Glutamatergic neuron (in vitro differentiated cells): ENCODE measurements around the gene C17orf113. TPM values are rescaled to one million over a fixed set of nuclear protein-coding genes. Genes with fewer than 3 reads are reported as not detected.

Experiments used
- DNase-seq: peaks from one replicate; pipeline ENCODE4 v3.0.0; 2022
- H3K27ac Mint-ChIP-seq: one replicate; pipeline ENCODE4 v1.8.0; 2020; ENCODE audit warnings: mild to moderate bottlenecking, mixed read lengths, inconsistent platforms; ENCODE audit not compliant: unreplicated experiment
- H3K27me3 Mint-ChIP-seq: one replicate; pipeline ENCODE4 v1.8.0; 2020; ENCODE audit warnings: mild to moderate bottlenecking, moderate library complexity, mixed read lengths, inconsistent platforms; ENCODE audit not compliant: unreplicated experiment
- H3K36me3 Mint-ChIP-seq: one replicate; pipeline ENCODE4 v1.8.0; 2020; ENCODE audit warnings: mild to moderate bottlenecking, mixed read lengths, inconsistent platforms; ENCODE audit not compliant: unreplicated experiment
- H3K4me1 Mint-ChIP-seq: one replicate; pipeline ENCODE4 v1.8.0; 2020; ENCODE audit warnings: mild to moderate bottlenecking, low read depth, mixed read lengths, inconsistent platforms; ENCODE audit not compliant: unreplicated experiment
- H3K4me3 Mint-ChIP-seq: one replicate; pipeline ENCODE4 v1.8.0; 2020; ENCODE audit warnings: mild to moderate bottlenecking, mixed read lengths, inconsistent platforms; ENCODE audit not compliant: unreplicated experiment
- H3K9me3 Mint-ChIP-seq: one replicate; pipeline ENCODE4 v1.8.0; 2020; ENCODE audit warnings: mild to moderate bottlenecking, moderate library complexity, mixed read lengths, inconsistent platforms; ENCODE audit not compliant: unreplicated experiment
- CTCF ChIP-seq: fragments of 200-600 bp; sonication (generic); IDR thresholded peaks from one replicate; pipeline ENCODE4 v1.5.0; 2021; ENCODE audit not compliant: partially characterized antibody, unreplicated experiment
- total RNA-seq: library from RNA; stranded (reverse); fragmentation: NEBNext Ultra II Directional; extraction: Animal tissue kit (Norgen Biotek cat#: 25700); gene quantifications from one replicate; pipeline ENCODE4 v1.2.1, GENCODE V29; 2021; ENCODE audit not compliant: unreplicated experiment

Gene C17orf113
- total RNA-seq, 1 donor from 2014 or later, result 2.4 TPM

DNA sequence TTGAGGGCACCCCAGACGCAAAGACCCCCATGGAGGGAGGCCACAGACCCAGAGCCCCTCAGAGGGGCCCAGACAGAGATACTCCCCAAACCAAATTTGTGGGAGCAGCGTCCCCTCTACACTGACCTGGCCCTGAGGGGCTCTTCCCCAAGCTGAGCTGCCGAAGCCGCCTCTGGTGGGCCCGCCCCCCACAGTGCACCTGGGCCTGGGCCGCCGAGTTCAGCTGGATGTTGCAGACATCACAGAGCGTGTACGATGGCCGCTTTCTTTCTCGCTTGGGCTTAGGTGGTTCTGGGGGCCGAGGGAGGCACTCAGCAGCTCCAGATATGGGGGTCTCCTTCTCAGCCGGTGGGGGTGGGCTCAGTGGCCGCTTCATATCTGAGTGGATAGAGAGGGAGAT, 12.3 kb upstream of the C17orf113 start:
- H3K27ac Mint-ChIP-seq, result no peak overlapping the region
- peaks cover 1% of the 10 kb centered on the region for H3K9me3 Mint-ChIP-seq
- no peak overlapping the region for H3K4me3 Mint-ChIP-seq
- H3K36me3 Mint-ChIP-seq, result no peaks in the 10 kb centered on the region
- TF ChIP-seq CTCF, result no peak
- H3K27me3 Mint-ChIP-seq, result peaks cover 9% of the 10 kb centered on the region
- no peak for DNase-seq
- H3K4me1 Mint-ChIP-seq, result peaks cover 3% of the 10 kb centered on the region

DNA sequence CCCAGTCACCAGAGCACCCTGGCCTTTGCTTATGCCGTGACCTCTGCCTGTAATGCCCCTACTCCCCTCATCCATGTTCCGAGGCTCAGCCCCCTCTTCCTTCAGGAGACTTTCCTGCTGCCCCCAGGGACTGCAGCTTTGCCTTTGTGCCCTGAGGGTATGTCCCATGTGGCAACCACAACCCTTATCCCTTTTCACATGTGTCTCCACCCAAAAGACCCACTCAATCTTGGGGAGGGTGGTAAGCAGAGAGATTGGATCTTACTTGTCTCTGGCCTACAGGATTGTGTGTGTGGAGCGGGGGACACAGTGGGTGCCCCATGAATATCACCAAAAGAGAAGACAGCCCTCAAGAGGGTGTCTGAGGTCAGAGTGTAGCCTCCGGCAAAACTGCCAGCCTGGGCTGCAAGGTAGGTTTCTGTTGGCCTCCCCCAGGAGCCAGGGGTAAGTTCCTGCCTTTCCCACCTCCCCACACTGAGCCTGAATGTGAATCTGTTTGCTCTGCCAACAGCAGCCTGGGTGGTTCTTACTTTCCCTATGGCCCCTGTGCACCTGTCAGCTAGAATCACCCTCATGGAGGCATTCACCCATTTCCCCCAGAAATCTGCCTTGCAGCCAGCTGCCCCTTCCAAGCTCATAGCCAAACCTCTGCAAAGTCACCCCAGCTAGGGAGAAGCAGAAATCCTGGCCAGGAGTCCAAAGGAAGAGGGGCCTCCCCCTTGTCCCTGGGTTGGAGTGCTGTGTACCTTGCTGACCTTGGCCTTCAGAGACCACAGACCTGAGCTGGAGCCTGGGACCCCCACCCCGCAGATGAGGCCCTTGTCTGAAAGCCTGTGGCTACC, 11.5 kb upstream of the C17orf113 start:
- H3K9me3 Mint-ChIP-seq, result peaks cover 1% of the 10 kb centered on the region
- peaks cover 3% of the 10 kb centered on the region for H3K4me1 Mint-ChIP-seq
- DNase-seq, result no peak
- no peak overlapping the region for H3K4me3 Mint-ChIP-seq
- TF ChIP-seq CTCF, result no peak
- H3K27me3 Mint-ChIP-seq, result peaks cover 9% of the 10 kb centered on the region
- no peaks in the 10 kb centered on the region for H3K36me3 Mint-ChIP-seq
- H3K27ac Mint-ChIP-seq, result no peak overlapping the region

GRCh38 chr17:42060231-42060630, 9.8 kb upstream of the C17orf113 start:
- no peak for TF ChIP-seq CTCF
- Mint-ChIP-seq H3K9me3 (peaks cover 1% of the 10 kb centered on the region), H3K27me3 (peaks cover 9% of the 10 kb centered on the region)

DNA sequence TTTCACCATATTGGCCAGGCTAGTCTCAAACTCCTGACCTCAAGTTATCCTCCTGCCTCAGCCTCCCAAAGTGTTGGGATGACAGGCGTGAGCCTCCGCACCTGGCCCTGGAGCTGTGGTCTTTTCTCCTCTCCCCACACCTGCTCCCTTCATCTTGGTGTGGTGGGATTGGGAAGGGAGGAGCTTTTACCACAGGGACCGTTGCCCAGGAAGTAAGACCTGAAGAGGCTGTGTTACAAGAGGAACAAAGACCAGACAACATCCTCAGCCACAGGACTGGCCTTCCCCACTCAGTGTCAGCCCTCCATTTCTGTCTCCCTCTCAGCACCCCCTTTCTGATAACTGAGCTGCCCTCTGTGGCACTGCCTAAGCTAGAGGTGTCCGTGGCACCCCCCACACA, 9.4 kb upstream of the C17orf113 start:
- Mint-ChIP-seq H3K27ac (no peak overlapping the region), H3K4me3 (no peak overlapping the region), H3K27me3 (peaks cover 9% of the 10 kb centered on the region), H3K36me3 (no peaks in the 10 kb centered on the region), H3K4me1 (peaks cover 3% of the 10 kb centered on the region), H3K9me3 (peaks cover 1% of the 10 kb centered on the region)
- no peak for DNase-seq
- no peak for TF ChIP-seq CTCF

More at GRCh38 chr17:42060231-42060630, 9.8 kb upstream of the C17orf113 start:
- no peak for DNase-seq
- no peak overlapping the region for H3K4me3 Mint-ChIP-seq
- peaks cover 3% of the 10 kb centered on the region for H3K4me1 Mint-ChIP-seq
- H3K27ac Mint-ChIP-seq, result no peak overlapping the region
- H3K36me3 Mint-ChIP-seq, result no peaks in the 10 kb centered on the region

GRCh38 chr17:42058063-42058462, 7.7 kb upstream of the C17orf113 start:
- TF ChIP-seq CTCF, result no peak
- H3K9me3 Mint-ChIP-seq, result peaks cover 1% of the 10 kb centered on the region
- H3K27ac Mint-ChIP-seq, result no peak overlapping the region
- peaks cover 6% of the 10 kb centered on the region for H3K27me3 Mint-ChIP-seq
- DNase-seq, result no peak
- no peaks in the 10 kb centered on the region for H3K36me3 Mint-ChIP-seq
- peaks cover 3% of the 10 kb centered on the region for H3K4me1 Mint-ChIP-seq
- H3K4me3 Mint-ChIP-seq, result no peak overlapping the region
